ENCODE results near the gene RNF144A. TPM values are rescaled to one million over a fixed set of nuclear protein-coding genes. Genes with fewer than 3 reads are reported as not detected.

RNF144A gene, protein sequence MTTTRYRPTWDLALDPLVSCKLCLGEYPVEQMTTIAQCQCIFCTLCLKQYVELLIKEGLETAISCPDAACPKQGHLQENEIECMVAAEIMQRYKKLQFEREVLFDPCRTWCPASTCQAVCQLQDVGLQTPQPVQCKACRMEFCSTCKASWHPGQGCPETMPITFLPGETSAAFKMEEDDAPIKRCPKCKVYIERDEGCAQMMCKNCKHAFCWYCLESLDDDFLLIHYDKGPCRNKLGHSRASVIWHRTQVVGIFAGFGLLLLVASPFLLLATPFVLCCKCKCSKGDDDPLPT
- total RNA-seq, result 10 to 100 TPM; 10.3 to 27.2 (median 14.9) TPM
- polyA plus RNA-seq, result 1 to 10 TPM; 3.5 to 6.4 TPM
- long read RNA-seq, donor 1, full-length matches to known transcripts, result 3 of 26 reads
- long read RNA-seq, donor 1, partial matches to known transcripts, result 6 of 26 reads
- long read RNA-seq, donor 1, other reads (novel, unspliced or antisense), result 17 of 26 reads
- long read RNA-seq, donor 2, full-length matches to known transcripts, result 2 of 14 reads
- long read RNA-seq, donor 2, partial matches to known transcripts, result 4 of 14 reads
- long read RNA-seq, donor 2, other reads (novel, unspliced or antisense), result 8 of 14 reads
- long read RNA-seq, donor 3, full-length matches to known transcripts, result 6 of 14 reads
- long read RNA-seq, donor 3, partial matches to known transcripts, result 2 of 14 reads
- long read RNA-seq, donor 3, other reads (novel, unspliced or antisense), result 6 of 14 reads

DNA sequence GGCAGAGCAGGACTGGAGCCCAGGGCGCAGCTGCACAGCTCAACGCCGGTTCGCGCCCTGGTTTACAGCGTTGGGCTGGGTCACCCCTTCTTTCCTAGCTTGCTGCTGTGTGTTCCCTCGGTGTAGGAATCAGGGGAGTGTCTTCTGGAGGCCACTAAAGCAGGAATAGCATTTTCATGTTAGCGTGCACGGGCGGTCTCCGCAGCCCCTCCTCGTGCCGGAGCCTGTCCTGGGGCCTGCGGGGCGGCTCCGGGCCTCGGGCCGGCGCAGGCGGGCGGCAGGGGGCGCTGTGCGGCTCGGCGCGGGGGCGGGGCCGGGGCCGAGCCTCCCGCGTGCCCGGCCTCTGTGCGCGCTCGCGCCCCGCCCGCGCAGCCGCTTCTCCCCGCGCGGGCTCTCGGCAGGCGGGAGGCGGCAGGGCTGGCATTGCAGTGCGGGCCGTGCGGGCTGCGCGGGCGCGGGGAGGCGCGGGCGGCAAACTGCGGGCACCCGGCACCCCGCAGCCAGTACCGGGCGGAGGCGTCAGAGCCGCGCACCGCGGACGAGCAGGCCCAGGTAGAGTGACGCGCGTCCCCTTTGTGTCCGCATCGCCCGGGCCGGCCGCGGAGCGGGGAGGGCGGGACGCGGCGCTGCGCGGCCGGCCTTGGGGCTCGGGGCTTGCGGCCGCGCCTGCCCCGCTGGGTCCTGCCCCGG, at the start of gene RNF144A:
Gene RNF144A, plus strand, starts transcription at position 342 of the 690 bp plus-strand sequence. CDS start 79,515 bp downstream, outside the sequence.
- intact Hi-C loops (cut with DNase I), result loop anchor here (1.0 to 10.0 kb wide), 10 partner anchors 48 to 125 kb away; no protein-coding TSS in a partner anchor
- DNase-seq (peak; percentile 55 to 88 (median 70)), ATAC-seq (peak; percentile 51 to 86 (median 74))
- H3K27ac ChIP-seq, result peak within 1 kb of the TSS; percentile 52 to 90 (median 74)
- H3K9me3 ChIP-seq, result no peaks in the 10 kb centered on the region
- H3K4me3 ChIP-seq, result peak within 1 kb of the TSS; percentile 63 to 97 (median 76)
- no peak for TF ChIP-seq POLR2A (IDR thresholded peaks at IDR 0.05)
- TF ChIP-seq, protein P1, sequence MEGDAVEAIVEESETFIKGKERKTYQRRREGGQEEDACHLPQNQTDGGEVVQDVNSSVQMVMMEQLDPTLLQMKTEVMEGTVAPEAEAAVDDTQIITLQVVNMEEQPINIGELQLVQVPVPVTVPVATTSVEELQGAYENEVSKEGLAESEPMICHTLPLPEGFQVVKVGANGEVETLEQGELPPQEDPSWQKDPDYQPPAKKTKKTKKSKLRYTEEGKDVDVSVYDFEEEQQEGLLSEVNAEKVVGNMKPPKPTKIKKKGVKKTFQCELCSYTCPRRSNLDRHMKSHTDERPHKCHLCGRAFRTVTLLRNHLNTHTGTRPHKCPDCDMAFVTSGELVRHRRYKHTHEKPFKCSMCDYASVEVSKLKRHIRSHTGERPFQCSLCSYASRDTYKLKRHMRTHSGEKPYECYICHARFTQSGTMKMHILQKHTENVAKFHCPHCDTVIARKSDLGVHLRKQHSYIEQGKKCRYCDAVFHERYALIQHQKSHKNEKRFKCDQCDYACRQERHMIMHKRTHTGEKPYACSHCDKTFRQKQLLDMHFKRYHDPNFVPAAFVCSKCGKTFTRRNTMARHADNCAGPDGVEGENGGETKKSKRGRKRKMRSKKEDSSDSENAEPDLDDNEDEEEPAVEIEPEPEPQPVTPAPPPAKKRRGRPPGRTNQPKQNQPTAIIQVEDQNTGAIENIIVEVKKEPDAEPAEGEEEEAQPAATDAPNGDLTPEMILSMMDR (IDR thresholded peaks at IDR 0.05), result peak; percentile 27 to 64 (median 50)
- no peaks in the 10 kb centered on the region for H3K27me3 ChIP-seq
- 4 to 9% (median 6%) methylated on average over 24 to 90 of the region's 90 CpGs for WGBS, 4 donors
- H3K4me1 ChIP-seq, result peaks cover 13 to 43% (median 34%) of the 10 kb centered on the region in 12 donors
- no peaks in the 10 kb centered on the region for H3K36me3 ChIP-seq

DNA sequence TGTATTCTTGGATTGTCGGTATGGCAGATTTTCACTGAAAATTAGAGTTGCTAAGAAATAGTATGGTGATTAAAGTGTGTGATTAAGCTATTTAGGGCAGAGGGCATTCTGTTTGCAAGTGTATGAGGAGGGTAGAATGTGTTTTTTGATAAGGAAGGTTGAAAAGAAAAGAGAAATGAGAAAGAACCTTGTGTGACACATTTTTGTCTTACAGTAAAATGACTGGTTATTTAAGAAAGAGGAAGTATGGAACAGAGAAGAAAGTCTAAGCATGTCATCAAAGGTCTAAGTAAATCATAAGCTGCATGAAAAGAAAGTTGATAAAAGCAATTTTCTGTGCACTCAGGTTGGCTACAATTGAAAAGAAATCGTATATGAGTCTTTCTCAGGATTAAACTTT, 44.8 kb upstream of the RNF144A start:
- no peak for TF ChIP-seq POLR2A (IDR thresholded peaks at IDR 0.05)
- TF ChIP-seq, protein P1 (IDR thresholded peaks at IDR 0.05), result no peak
- peak overlapping the region in 1 of 12 donors; percentile 46 for H3K27ac ChIP-seq
- WGBS, 4 donors, result 89 to 95% (median 95%) methylated on average over 2 of the region's 2 CpGs
- DNase-seq (no peak), ATAC-seq (no peak)
- no peak overlapping the region for H3K4me3 ChIP-seq
- no peaks in the 10 kb centered on the region for H3K27me3 ChIP-seq
- H3K9me3 ChIP-seq, result peaks cover 0 to 6% (median 0%) of the 10 kb centered on the region in 12 donors
- peaks cover 0 to 18% (median 1%) of the 10 kb centered on the region in 12 donors for H3K4me1 ChIP-seq
- no peaks in the 10 kb centered on the region for H3K36me3 ChIP-seq
- intact Hi-C loops (cut with DNase I), result no loop called here

DNA sequence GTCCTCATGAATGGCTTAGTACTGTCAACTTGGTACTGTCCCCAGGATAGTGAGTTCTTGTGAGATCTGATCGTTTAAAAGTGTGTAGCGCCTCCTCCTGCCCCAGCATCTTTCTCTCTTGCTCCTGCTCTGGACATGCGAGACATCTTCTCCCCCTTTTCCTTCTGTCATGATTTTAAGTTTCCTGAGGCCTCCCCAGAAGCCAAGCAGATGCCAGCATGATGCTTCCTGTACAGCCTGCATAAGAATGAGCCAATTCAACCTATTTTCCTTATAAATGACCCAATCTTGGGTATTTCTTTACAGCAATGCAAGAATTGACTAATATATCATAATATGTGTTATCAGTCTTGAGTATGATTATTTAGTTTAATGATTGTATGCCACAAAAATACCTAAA, 43.2 kb upstream of the RNF144A start:
- H3K9me3 ChIP-seq, result peaks cover 0 to 6% (median 0%) of the 10 kb centered on the region in 12 donors
- H3K27me3 ChIP-seq, result no peaks in the 10 kb centered on the region
- ATAC-seq (no peak), DNase-seq (no peak)
- no peak for TF ChIP-seq POLR2A (IDR thresholded peaks at IDR 0.05)
- TF ChIP-seq, protein P1 (IDR thresholded peaks at IDR 0.05), result no peak
- H3K27ac ChIP-seq, result no peak overlapping the region
- 96 to 99% (median 98%) methylated on average over 3 of the region's 3 CpGs for WGBS, 4 donors
- H3K36me3 ChIP-seq, result no peaks in the 10 kb centered on the region
- peaks cover 0 to 34% (median 3%) of the 10 kb centered on the region in 12 donors for H3K4me1 ChIP-seq
- H3K4me3 ChIP-seq, result no peak overlapping the region
- intact Hi-C loops (cut with DNase I), result no loop called here
